C4-2B (cell line): ENCODE data around the gene UQCR11.

Source experiments
- CTCF ChIP-seq: fragments of 450-650 bp; conservative IDR thresholded peaks from 2 replicates; pipeline ENCODE4 v1.5.1; 2017; ENCODE audit warnings: mild to moderate bottlenecking
- ZFX ChIP-seq: fragments of 450-650 bp; IDR thresholded peaks from 2 replicates; pipeline ENCODE4 v1.6.1; 2017

GRCh38 chr19:1577929-1578618, 27.2 kb downstream of the UQCR11 start:
- no peak for TF ChIP-seq CTCF
- TF ChIP-seq ZFX, result no peak
